Loucy (cell line): ENCODE measurements around the gene TNFRSF13B.
A peak's percentile ranks its signal among the peaks of the same experiment; 100 is the strongest.

Experiments used
- H2AFZ ChIP-seq: fragments of 200-600 bp; sonication (generic); 2 replicates; pipeline ENCODE4 v1.6.0; 2016; ENCODE audit warnings: antibody characterized with exemption, mild to moderate bottlenecking, low read length, moderate library complexity
- H3F3A ChIP-seq: fragments of 200-600 bp; 2 replicates; pipeline ENCODE4 v1.6.0; 2016; ENCODE audit warnings: antibody characterized with exemption, low read depth, mild to moderate bottlenecking
- H3K27me3 ChIP-seq: fragments of 200-600 bp; sonication (generic); 2 replicates; pipeline ENCODE4 v1.6.1; 2014; ENCODE audit warnings: low read length, mild to moderate bottlenecking; ENCODE audit not compliant: insufficient read depth, poor library complexity, severe bottlenecking
- H3K36me3 ChIP-seq: fragments of 200-600 bp; sonication (generic); 2 replicates; pipeline ENCODE4 v1.6.1; 2016; ENCODE audit warnings: low read length; ENCODE audit not compliant: insufficient read depth
- H3K4me1 ChIP-seq: fragments of 200-600 bp; sonication (generic); 2 replicates; pipeline ENCODE4 v1.5.1; 2014; ENCODE audit warnings: low read length, mild to moderate bottlenecking; ENCODE audit not compliant: insufficient read depth, poor library complexity, severe bottlenecking
- H3K4me2 ChIP-seq: fragments of 200-600 bp; sonication (generic); 2 replicates; pipeline ENCODE4 v1.6.0; 2014; ENCODE audit warnings: antibody characterized with exemption, low read length, low read depth, mild to moderate bottlenecking; ENCODE audit not compliant: poor library complexity, severe bottlenecking
- H3K4me3 ChIP-seq: fragments of 200-600 bp; sonication (generic); 2 replicates; pipeline ENCODE4 v1.5.1; 2014; ENCODE audit warnings: low read length, mild to moderate bottlenecking, mixed read lengths; ENCODE audit not compliant: poor library complexity, severe bottlenecking
- H3K79me2 ChIP-seq: fragments of 200-600 bp; sonication (generic); 2 replicates; pipeline ENCODE4 v1.6.1; 2014; ENCODE audit warnings: low read length; ENCODE audit not compliant: insufficient read depth
- H3K9ac ChIP-seq: fragments of 200-600 bp; sonication (generic); 2 replicates; pipeline ENCODE4 v1.6.0; 2014; ENCODE audit warnings: mild to moderate bottlenecking, low read depth, low read length, moderate library complexity; ENCODE audit not compliant: poor library complexity, severe bottlenecking
- H3K9me2 ChIP-seq: fragments of 200-600 bp; sonication (generic); replicated peaks from 2 replicates; pipeline ENCODE4 v1.6.1; 2016; ENCODE audit warnings: low read depth, low read length, mixed read lengths
- H3K9me3 ChIP-seq: fragments of 200-600 bp; sonication (generic); 2 replicates; pipeline ENCODE4 v1.6.1; 2014; ENCODE audit warnings: mild to moderate bottlenecking, antibody characterized with exemption, low read length, low read depth; ENCODE audit not compliant: insufficient read depth
- H4K20me1 ChIP-seq: fragments of 200-600 bp; sonication (generic); 2 replicates; pipeline ENCODE4 v1.6.0; 2014; ENCODE audit warnings: antibody characterized with exemption, low read length, mild to moderate bottlenecking; ENCODE audit not compliant: insufficient read depth, poor library complexity, severe bottlenecking
- CTCF ChIP-seq: fragments of 200-600 bp; sonication (generic); conservative IDR thresholded peaks from 2 replicates; pipeline ENCODE4 v1.5.1; 2014; ENCODE audit warnings: mild to moderate bottlenecking, antibody characterized with exemption, low read length
- EZH2phosphoT487 ChIP-seq: fragments of 200-600 bp; IDR thresholded peaks from 2 replicates; pipeline ENCODE4 v1.6.1; 2018; ENCODE audit warnings: antibody characterized with exemption, mild to moderate bottlenecking, moderate library complexity, borderline replicate concordance

The TNFRSF13B gene

GRCh38 chr17:17001874-17002520, 30.1 kb upstream of the TNFRSF13B start:
- peak overlapping the region; percentile 46 for H3K4me2 ChIP-seq
- no peak overlapping the region for H3K4me3 ChIP-seq
- no peaks in the 10 kb centered on the region for H3K9me3 ChIP-seq
- H3K36me3 ChIP-seq: no peaks in the 10 kb centered on the region
- TF ChIP-seq CTCF: peak; percentile 90
- TF ChIP-seq EZH2phosphoT487: no peak
- no peaks in the 10 kb centered on the region for H3K79me2 ChIP-seq
- peak overlapping the region; percentile 80 for H2AFZ ChIP-seq
- H3K9ac ChIP-seq: no peak overlapping the region
- no peaks in the 10 kb centered on the region for H3F3A ChIP-seq
- H4K20me1 ChIP-seq: no peaks in the 10 kb centered on the region
- H3K9me2 ChIP-seq: no peaks in the 10 kb centered on the region
- H3K4me1 ChIP-seq: peaks cover 3% of the 10 kb centered on the region
- no peaks in the 10 kb centered on the region for H3K27me3 ChIP-seq

- no peak overlapping the region for H3K9ac ChIP-seq
These were observed 29.3 kb upstream of the TNFRSF13B start for GRCh38 chr17:17001076-17001777.

GRCh38 chr17:16999931-17000625, 28.2 kb upstream of the TNFRSF13B start:
- no peak overlapping the region for H3K4me2 ChIP-seq

More at GRCh38 chr17:17001076-17001777, 29.3 kb upstream of the TNFRSF13B start:
- Histone ChIP-seq H3K4me1 (peaks cover 3% of the 10 kb centered on the region), H3K27me3 (no peaks in the 10 kb centered on the region), H3K4me3 (no peak overlapping the region), H3F3A (no peaks in the 10 kb centered on the region), H2AFZ (peak overlapping the region; percentile 80), H3K4me2 (no peak overlapping the region), H3K9me3 (no peaks in the 10 kb centered on the region), H3K36me3 (no peaks in the 10 kb centered on the region), H4K20me1 (no peaks in the 10 kb centered on the region), H3K9me2 (no peaks in the 10 kb centered on the region), H3K79me2 (no peaks in the 10 kb centered on the region)
- no peak for TF ChIP-seq EZH2phosphoT487
- TF ChIP-seq CTCF: no peak

More at GRCh38 chr17:16999931-17000625, 28.2 kb upstream of the TNFRSF13B start:
- Histone ChIP-seq H3K27me3 (no peaks in the 10 kb centered on the region), H2AFZ (no peak overlapping the region), H3K79me2 (no peaks in the 10 kb centered on the region), H4K20me1 (no peaks in the 10 kb centered on the region), H3K36me3 (no peaks in the 10 kb centered on the region), H3K4me1 (peaks cover 3% of the 10 kb centered on the region), H3K9me2 (no peaks in the 10 kb centered on the region), H3F3A (no peaks in the 10 kb centered on the region), H3K9ac (no peak overlapping the region), H3K4me3 (no peak overlapping the region), H3K9me3 (no peaks in the 10 kb centered on the region)
- TF ChIP-seq EZH2phosphoT487: no peak
- no peak for TF ChIP-seq CTCF
